ENCODE results near the gene EXT2.

DNA sequence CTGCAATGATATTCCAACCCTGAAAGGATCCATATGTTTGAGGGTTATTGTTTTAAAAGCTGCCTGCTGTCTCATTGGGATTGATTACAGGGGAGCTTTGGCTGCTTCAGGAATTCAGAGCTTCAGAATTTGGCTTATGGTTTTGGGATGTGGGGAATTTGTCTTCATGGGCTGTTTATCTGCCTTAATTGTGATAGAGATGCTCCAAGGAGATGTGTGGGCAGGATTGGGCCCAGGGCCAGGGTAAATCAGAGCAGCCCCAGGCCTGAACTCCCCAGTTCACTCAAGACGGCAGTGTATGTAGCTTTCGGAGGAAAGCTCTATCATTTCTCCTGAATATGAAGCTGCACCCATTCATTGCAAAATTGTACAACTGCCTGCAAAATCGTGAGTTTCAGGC, 126.0 kb downstream of the EXT2 start:
- TF ChIP-seq, protein P1, sequence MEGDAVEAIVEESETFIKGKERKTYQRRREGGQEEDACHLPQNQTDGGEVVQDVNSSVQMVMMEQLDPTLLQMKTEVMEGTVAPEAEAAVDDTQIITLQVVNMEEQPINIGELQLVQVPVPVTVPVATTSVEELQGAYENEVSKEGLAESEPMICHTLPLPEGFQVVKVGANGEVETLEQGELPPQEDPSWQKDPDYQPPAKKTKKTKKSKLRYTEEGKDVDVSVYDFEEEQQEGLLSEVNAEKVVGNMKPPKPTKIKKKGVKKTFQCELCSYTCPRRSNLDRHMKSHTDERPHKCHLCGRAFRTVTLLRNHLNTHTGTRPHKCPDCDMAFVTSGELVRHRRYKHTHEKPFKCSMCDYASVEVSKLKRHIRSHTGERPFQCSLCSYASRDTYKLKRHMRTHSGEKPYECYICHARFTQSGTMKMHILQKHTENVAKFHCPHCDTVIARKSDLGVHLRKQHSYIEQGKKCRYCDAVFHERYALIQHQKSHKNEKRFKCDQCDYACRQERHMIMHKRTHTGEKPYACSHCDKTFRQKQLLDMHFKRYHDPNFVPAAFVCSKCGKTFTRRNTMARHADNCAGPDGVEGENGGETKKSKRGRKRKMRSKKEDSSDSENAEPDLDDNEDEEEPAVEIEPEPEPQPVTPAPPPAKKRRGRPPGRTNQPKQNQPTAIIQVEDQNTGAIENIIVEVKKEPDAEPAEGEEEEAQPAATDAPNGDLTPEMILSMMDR (IDR thresholded peaks at IDR 0.05), result no peak
- no peak for TF ChIP-seq POLR2A (IDR thresholded peaks at IDR 0.05)

Measured in testis (tissue), 2 donors.